ENCODE data around the gene SPDYE17.
"Not testable (repeated sequence)": the region's sequence is repeated elsewhere in the genome, so short reads cannot be mapped to it uniquely, and the experiment has no call there.

Gene SPDYE17

DNA sequence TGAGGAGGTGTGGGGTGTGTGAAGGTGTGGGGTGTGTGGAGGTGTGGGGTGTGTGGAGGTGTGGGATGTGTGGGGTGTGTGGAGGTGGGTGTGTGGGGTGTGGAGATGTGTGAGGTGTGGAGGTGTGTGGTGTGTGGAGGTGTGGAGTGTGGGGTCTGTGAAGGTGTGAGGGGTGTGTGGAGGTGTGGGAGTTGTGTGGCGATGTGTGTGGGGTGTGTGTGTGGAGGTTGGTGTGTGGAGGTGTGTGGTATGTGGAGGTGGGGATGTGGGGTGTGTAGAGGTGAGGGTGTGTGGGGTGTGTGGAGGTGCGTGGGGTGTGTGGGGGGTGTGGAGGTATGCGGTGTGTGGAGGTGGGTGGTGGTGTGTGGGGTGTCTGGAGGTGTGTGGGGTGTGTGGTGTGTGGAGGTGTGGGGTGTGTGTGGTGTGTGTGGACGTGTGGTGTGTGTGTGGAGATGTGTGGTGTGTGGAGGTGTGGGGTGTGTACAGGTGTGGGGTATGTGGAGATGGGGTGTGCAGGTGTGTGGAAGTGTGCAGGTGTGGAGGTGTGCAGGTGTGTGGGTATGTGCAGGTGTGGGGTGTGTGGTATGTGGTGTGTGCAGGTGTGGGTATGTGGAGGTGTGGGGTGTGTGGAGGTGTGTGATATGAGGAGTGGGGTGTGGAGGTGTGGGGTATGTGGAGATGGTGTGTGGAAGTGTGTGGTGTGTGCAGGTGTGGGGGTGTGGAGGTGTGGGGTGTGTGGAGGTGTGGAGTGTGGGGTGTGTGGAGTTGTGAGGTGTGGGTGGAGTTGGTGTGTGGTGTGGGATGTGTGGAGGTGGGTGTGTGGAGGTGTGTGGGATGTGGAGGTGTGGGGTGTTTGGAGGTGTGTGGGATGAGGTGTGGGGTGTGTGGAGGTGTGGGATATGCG, 34.5 kb downstream of the SPDYE17 start:
- H3K4me2 ChIP-seq (ENCODE audit: insufficient read depth, low read length), result no peak overlapping the region
- no peak overlapping the region for H3K27ac ChIP-seq (ENCODE audit: low read length)
- DNase-seq (no peak), ATAC-seq (ENCODE audit: insufficient read depth, low read depth) (peak; percentile 20; the same call in 2 of the 3 replicates)
- no peaks in the 10 kb centered on the region for H3K4me1 ChIP-seq (ENCODE audit: insufficient read depth, low read length)
- 0 out of 2 replicates have a peak, but pooled peaks cover 3% of the 10 kb centered on the region for H3K79me2 ChIP-seq (ENCODE audit: insufficient read depth, low read length)
- H4K20me1 ChIP-seq (ENCODE audit: insufficient read depth, low read length), result no peaks in the 10 kb centered on the region
- no peak overlapping the region for H3K9ac ChIP-seq (ENCODE audit: low read depth, low read length)
- H3K4me3 ChIP-seq (ENCODE audit: low read depth in 1 of 2, low read length in 2 of 2), result no peak overlapping the region
- TF ChIP-seq, protein P1, sequence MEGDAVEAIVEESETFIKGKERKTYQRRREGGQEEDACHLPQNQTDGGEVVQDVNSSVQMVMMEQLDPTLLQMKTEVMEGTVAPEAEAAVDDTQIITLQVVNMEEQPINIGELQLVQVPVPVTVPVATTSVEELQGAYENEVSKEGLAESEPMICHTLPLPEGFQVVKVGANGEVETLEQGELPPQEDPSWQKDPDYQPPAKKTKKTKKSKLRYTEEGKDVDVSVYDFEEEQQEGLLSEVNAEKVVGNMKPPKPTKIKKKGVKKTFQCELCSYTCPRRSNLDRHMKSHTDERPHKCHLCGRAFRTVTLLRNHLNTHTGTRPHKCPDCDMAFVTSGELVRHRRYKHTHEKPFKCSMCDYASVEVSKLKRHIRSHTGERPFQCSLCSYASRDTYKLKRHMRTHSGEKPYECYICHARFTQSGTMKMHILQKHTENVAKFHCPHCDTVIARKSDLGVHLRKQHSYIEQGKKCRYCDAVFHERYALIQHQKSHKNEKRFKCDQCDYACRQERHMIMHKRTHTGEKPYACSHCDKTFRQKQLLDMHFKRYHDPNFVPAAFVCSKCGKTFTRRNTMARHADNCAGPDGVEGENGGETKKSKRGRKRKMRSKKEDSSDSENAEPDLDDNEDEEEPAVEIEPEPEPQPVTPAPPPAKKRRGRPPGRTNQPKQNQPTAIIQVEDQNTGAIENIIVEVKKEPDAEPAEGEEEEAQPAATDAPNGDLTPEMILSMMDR (IDR thresholded peaks at IDR 0.05; ENCODE audit: borderline replicate concordance, extremely low read depth, low read length, poor library complexity, severe bottlenecking), result no peak
- TF ChIP-seq EZH2 (IDR thresholded peaks at IDR 0.05; ENCODE audit: borderline replicate concordance, low read depth, low read length, severe bottlenecking), result no peak
- no peaks in the 10 kb centered on the region for H3K27me3 ChIP-seq (ENCODE audit: insufficient read depth, low read length, poor library complexity)
- H3K36me3 ChIP-seq (ENCODE audit: insufficient read depth, low read length), result no peaks in the 10 kb centered on the region; the same call in 1 of the 2 replicates
- no peaks in the 10 kb centered on the region for H3K9me3 ChIP-seq (ENCODE audit: insufficient read depth, low read length, severe bottlenecking)
- H2AFZ ChIP-seq (ENCODE audit: low read depth, low read length), result no peak overlapping the region

DNA sequence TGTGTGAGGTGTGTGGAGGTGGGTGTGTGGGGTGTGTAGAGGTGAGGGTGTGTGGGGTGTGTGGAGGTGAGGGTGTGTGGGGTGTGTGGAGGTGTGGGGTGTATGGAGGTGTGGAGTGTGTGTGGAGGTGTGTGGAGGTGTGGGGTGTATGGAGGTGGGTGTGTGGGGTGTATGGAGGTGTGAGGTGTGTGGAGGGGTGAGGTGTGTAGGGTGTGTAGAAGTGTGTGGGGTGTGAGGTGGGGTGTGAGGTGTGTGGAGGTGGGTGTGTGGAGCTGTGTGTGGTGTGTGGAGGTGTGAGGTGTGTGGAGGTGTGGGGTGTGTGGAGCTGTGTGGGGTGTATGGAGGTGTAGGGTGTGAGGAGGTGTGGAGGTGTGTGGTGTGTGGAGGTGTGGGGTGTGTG, 35.2 kb downstream of the SPDYE17 start:
- DNase-seq; H3K27me3 ChIP-seq (ENCODE audit: insufficient read depth, low read length, poor library complexity); H2AFZ ChIP-seq (ENCODE audit: low read depth, low read length); H4K20me1 ChIP-seq (ENCODE audit: insufficient read depth, low read length); H3K4me2 ChIP-seq (ENCODE audit: insufficient read depth, low read length); H3K4me1 ChIP-seq (ENCODE audit: insufficient read depth, low read length); H3K36me3 ChIP-seq (ENCODE audit: insufficient read depth, low read length); H3K9ac ChIP-seq (ENCODE audit: low read depth, low read length); H3K9me3 ChIP-seq (ENCODE audit: insufficient read depth, low read length, severe bottlenecking); H3K79me2 ChIP-seq (ENCODE audit: insufficient read depth, low read length); H3K4me3 ChIP-seq (ENCODE audit: low read depth in 1 of 2, low read length in 2 of 2); H3K27ac ChIP-seq (ENCODE audit: low read length): not testable (repeated sequence)
- peak; percentile 22; the same call in 1 of the 3 replicates for ATAC-seq (ENCODE audit: insufficient read depth, low read depth)

DNA sequence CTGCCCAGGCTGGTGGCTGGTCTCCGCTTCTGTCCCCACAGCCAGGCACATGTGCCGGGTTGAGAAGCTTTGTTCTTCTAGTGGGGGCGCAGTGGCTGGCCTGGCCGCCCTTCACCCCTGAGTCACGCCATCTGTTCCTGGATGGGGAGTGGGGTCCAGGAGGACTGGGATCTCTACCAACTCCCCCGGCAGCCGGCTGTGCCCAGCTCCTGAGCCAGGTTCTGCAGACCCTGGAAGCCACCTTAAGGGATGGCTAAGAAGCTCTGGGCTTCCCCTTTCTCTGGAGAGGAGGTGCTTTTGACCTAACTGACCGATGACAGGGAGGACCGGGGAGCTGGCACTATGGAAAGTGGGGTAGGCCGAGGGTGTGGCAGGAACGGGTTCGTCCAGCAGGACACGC, 37.9 kb downstream of the SPDYE17 start:
- DNase-seq; H4K20me1 ChIP-seq (ENCODE audit: insufficient read depth, low read length); H3K9me3 ChIP-seq (ENCODE audit: insufficient read depth, low read length, severe bottlenecking); H3K79me2 ChIP-seq (ENCODE audit: insufficient read depth, low read length); H3K9ac ChIP-seq (ENCODE audit: low read depth, low read length); ATAC-seq (ENCODE audit: insufficient read depth, low read depth); H3K4me3 ChIP-seq (ENCODE audit: low read depth in 1 of 2, low read length in 2 of 2); H3K36me3 ChIP-seq (ENCODE audit: insufficient read depth, low read length); H3K27ac ChIP-seq (ENCODE audit: low read length); H2AFZ ChIP-seq (ENCODE audit: low read depth, low read length); H3K27me3 ChIP-seq (ENCODE audit: insufficient read depth, low read length, poor library complexity); H3K4me1 ChIP-seq (ENCODE audit: insufficient read depth, low read length); H3K4me2 ChIP-seq (ENCODE audit: insufficient read depth, low read length): not testable (repeated sequence)

DNA sequence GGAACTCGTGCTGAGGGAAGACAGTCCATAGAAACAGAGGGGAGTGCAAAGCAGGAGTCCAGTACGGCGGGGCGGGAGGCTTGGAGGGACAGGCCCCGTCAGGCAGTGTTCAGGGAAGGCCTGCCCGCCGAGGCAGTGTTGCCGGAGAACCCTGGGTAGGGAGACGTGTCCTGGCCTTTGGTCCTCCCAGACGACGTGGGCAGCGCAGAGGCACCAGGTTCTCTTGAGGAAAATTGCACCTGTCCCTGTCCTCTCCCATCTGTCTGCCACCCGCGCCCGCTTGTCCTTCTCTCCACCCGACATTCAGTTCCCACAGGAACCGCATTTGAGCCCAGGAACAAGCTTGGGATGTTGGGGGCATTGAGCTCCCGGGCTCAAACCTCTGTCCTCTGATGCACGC, 38.3 kb downstream of the SPDYE17 start:
- H3K4me1 ChIP-seq (ENCODE audit: insufficient read depth, low read length); H3K79me2 ChIP-seq (ENCODE audit: insufficient read depth, low read length); ATAC-seq (ENCODE audit: insufficient read depth, low read depth); H2AFZ ChIP-seq (ENCODE audit: low read depth, low read length); H3K36me3 ChIP-seq (ENCODE audit: insufficient read depth, low read length); H3K9ac ChIP-seq (ENCODE audit: low read depth, low read length); H3K4me3 ChIP-seq (ENCODE audit: low read depth in 1 of 2, low read length in 2 of 2); H4K20me1 ChIP-seq (ENCODE audit: insufficient read depth, low read length); DNase-seq; H3K27me3 ChIP-seq (ENCODE audit: insufficient read depth, low read length, poor library complexity); H3K4me2 ChIP-seq (ENCODE audit: insufficient read depth, low read length); H3K9me3 ChIP-seq (ENCODE audit: insufficient read depth, low read length, severe bottlenecking); H3K27ac ChIP-seq (ENCODE audit: low read length): not testable (repeated sequence)

DNA sequence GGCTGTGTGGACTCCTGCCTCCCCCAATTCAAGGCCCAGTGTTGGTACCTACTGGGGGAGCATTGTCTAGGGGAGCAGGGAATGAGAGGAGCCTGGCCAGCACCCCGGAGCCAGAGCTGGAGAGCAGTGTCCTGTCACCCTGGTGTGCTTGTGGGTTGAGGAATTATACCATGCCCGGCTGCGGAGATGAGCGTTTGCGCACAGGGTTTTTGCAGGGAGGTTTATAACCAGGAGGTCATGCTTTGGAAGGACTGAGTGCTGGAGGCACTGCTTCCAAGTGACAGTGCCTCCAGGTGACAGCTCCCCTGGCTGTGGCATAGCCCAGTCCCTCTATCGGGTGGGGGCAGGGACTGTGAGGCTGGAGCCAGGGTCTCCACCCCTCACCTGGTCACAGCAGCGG, 39.3 kb downstream of the SPDYE17 start:
- ATAC-seq (ENCODE audit: insufficient read depth, low read depth); H3K27me3 ChIP-seq (ENCODE audit: insufficient read depth, low read length, poor library complexity): not testable (repeated sequence)

DNA sequence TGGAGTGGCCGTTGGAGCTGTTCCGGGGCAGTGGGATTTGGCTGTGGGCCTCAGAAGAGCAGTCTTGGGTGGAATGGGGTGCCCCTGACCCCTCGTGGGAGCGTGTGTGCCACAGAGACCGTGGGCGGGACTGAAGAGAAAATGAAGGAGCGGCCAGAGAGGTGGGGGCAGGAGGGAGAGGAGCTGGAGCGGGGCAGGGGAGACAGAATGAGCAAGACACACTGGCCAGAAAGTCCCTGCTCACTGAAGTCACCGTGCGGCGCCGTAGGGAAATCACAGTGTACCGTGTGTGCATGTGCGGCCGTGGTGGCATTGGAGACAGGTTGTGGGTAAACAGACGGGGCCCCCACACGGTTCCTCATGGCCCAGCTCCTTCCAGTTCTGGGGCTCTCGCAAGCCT, 40.0 kb downstream of the SPDYE17 start:
- not testable (repeated sequence) for DNase-seq; ATAC-seq (ENCODE audit: insufficient read depth, low read depth); H3K9ac ChIP-seq (ENCODE audit: low read depth, low read length); H3K79me2 ChIP-seq (ENCODE audit: insufficient read depth, low read length); H3K4me2 ChIP-seq (ENCODE audit: insufficient read depth, low read length); H4K20me1 ChIP-seq (ENCODE audit: insufficient read depth, low read length); H2AFZ ChIP-seq (ENCODE audit: low read depth, low read length); H3K27ac ChIP-seq (ENCODE audit: low read length); H3K27me3 ChIP-seq (ENCODE audit: insufficient read depth, low read length, poor library complexity); H3K9me3 ChIP-seq (ENCODE audit: insufficient read depth, low read length, severe bottlenecking); H3K4me1 ChIP-seq (ENCODE audit: insufficient read depth, low read length); H3K4me3 ChIP-seq (ENCODE audit: low read depth in 1 of 2, low read length in 2 of 2); H3K36me3 ChIP-seq (ENCODE audit: insufficient read depth, low read length)

More for the DNA sequence above, 39.3 kb downstream of the SPDYE17 start:
- H3K9me3 ChIP-seq (ENCODE audit: insufficient read depth, low read length, severe bottlenecking); H3K4me3 ChIP-seq (ENCODE audit: low read depth in 1 of 2, low read length in 2 of 2); H3K79me2 ChIP-seq (ENCODE audit: insufficient read depth, low read length); H3K36me3 ChIP-seq (ENCODE audit: insufficient read depth, low read length); DNase-seq; H3K9ac ChIP-seq (ENCODE audit: low read depth, low read length); H3K4me2 ChIP-seq (ENCODE audit: insufficient read depth, low read length); H4K20me1 ChIP-seq (ENCODE audit: insufficient read depth, low read length); H3K4me1 ChIP-seq (ENCODE audit: insufficient read depth, low read length); H3K27ac ChIP-seq (ENCODE audit: low read length); H2AFZ ChIP-seq (ENCODE audit: low read depth, low read length): not testable (repeated sequence)

DNA sequence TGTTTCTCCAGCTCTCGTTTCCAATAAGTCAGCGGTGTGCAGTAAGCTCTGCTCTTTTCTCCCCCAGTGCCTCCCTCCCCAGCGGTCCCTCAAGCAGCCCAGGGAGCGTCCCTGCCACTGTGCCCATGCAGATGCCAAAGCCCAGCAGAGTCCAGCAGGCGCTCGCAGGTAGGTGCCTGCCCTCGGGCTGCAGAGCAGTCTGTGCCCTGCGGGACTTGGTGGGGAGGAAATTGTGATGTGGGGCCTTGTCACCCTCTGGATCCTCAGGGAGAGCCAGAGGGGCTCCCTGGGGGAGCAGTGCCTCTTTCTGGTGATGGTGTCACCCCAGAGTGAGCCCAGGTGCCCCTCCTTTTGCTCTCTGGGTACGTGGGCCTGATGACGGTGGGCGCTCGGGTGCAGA, 42.0 kb downstream of the SPDYE17 start:
- H4K20me1 ChIP-seq (ENCODE audit: insufficient read depth, low read length); H3K27ac ChIP-seq (ENCODE audit: low read length); H3K36me3 ChIP-seq (ENCODE audit: insufficient read depth, low read length); H3K4me2 ChIP-seq (ENCODE audit: insufficient read depth, low read length); H3K9me3 ChIP-seq (ENCODE audit: insufficient read depth, low read length, severe bottlenecking); H2AFZ ChIP-seq (ENCODE audit: low read depth, low read length); DNase-seq; H3K27me3 ChIP-seq (ENCODE audit: insufficient read depth, low read length, poor library complexity); H3K9ac ChIP-seq (ENCODE audit: low read depth, low read length); ATAC-seq (ENCODE audit: insufficient read depth, low read depth); H3K4me3 ChIP-seq (ENCODE audit: low read depth in 1 of 2, low read length in 2 of 2); H3K4me1 ChIP-seq (ENCODE audit: insufficient read depth, low read length); H3K79me2 ChIP-seq (ENCODE audit: insufficient read depth, low read length): not testable (repeated sequence)
